Activated CD4-positive, alpha-beta T cell treated with anti-CD3 and anti-CD28 coated beads, Interleukin-2, amount 50 U/mL, for 1 hour (primary cell): Measurements from ENCODE around the gene CCDC192.
"Not testable (repeated sequence)": the region's sequence is repeated elsewhere in the genome, so short reads cannot be mapped to it uniquely, and the experiment has no call there.

Source experiments
- DNase-seq: peaks from one replicate; pipeline ENCODE4 v3.0.0-alpha.2; 2020

CCDC192 gene, protein sequence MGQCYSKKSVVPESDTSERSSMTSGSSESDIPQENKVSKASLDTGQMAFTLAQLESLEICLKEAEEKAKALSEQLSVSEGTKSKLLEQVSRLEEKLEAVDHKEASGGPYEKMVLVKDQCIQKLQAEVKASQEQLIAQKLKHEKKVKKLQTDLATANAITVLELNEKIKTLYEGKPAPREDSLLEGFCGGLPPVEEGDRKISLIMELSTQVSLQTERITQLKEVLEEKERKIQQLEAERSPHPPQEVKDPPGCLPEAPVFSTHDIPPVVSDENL

GRCh38 chr5:127702926-127703561 lies at the start of gene CCDC192:
TSS of gene CCDC192 (plus strand) at chr5:127703391. CDS start at chr5:127703446, 55 bp downstream.
- DNase-seq = no peak

GRCh38 chr5:127656825-127657224 lies 46.4 kb upstream of the CCDC192 start:
- no peak for DNase-seq

DNA sequence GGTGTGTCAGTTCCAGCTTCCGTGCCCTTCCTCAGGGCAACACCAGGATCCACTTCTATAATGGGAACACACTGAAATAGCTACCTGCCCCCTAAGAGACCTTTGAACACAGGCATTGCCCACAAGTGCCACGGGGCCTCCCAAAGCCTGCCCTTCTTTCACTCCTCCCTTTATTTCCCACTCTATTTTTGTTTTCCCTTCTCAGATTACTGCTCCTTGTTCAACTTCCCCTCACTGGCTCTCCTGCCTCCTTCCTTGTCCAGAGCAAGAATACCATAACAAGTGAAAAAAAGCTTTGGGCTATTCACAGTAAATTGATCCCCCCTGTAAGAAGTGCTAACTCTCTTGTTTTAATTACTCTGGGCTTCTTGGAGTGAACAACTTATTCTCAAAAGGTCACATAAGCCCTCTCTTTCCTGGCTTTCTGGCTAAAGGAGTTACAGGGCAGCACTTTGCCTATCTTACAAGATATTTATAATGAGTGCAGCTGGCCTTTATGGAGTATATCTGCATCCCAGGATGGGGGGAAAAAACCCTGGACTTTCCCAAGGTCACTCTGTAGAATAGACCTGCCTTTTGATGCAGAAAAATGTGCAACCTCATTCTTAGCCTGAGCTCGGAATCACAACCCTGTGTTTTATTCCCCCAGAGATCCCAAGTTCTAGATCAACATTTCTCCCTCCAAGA lies 43.0 kb upstream of the CCDC192 start:
- DNase-seq = no peak

GRCh38 chr5:127664093-127664492 lies 39.1 kb upstream of the CCDC192 start:
- DNase-seq = no peak

DNA sequence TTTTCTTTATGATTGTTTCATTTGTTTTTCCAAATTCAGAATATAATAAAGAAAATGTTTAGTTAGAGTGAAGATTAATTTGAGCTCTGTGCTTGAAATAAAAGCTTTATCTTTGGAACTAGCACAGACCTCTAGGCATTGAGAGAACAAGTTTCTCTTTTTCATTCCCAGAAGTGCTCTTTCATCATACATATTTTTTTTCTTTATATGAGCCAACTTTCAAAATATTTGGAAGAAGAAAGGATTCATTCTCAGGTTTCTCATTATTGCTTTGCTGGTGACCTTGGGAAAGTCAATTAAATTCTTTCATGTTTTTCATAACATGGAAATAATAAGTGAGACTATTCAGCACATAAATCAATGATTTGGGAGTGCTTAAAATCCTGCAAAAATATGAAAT lies 37.5 kb upstream of the CCDC192 start:
- DNase-seq = no peak

- DNase-seq = no peak
Observed at GRCh38 chr5:127666043-127666716, 37.0 kb upstream of the CCDC192 start.

- no peak for DNase-seq
Observed at GRCh38 chr5:127667926-127668325, 35.3 kb upstream of the CCDC192 start.

DNA sequence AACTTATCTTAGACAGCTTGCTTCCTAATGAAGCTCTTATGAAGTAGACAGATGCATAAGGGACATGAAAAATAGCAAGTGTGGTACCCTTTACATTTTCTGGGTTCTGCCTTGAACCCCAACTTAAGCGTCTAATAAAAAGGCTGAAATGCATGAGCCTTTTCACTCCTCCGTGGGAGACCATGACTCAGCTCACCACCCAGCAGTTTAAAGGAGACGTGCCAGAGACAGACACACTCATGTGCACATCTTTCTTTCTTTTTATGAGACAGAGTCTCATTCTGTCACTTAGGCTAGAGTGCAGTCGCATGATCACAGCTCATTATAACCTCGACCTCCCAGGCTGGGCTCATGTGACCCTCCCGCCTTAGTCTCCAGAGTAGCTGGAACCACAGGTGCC lies 32.0 kb upstream of the CCDC192 start:
- DNase-seq = no peak

- DNase-seq = no peak
Observed at GRCh38 chr5:127673117-127673800, 29.9 kb upstream of the CCDC192 start.

DNA sequence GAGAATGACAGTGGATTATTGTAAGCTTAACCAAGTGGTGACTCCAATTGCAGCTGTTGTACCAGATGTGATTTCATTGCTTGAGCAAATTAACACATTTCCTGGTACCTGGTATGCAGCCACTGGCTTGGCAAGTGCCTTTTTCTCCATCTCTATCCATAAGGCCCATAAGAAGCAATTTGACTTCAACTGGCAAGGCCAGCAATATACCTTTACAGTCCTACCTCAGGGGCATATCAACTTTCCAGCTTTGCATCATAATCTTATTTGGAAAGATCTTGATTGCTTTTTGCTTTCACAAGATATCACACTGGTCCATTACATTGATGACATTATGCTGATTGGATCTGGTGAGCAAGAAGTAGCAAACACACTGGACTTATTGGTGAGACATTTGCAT lies 26.2 kb upstream of the CCDC192 start:
- DNase-seq = not testable (repeated sequence)

GRCh38 chr5:127679691-127680330 lies 23.4 kb upstream of the CCDC192 start:
- DNase-seq = not testable (repeated sequence)

GRCh38 chr5:127680595-127680994 lies 22.6 kb upstream of the CCDC192 start:
- no peak for DNase-seq

DNA sequence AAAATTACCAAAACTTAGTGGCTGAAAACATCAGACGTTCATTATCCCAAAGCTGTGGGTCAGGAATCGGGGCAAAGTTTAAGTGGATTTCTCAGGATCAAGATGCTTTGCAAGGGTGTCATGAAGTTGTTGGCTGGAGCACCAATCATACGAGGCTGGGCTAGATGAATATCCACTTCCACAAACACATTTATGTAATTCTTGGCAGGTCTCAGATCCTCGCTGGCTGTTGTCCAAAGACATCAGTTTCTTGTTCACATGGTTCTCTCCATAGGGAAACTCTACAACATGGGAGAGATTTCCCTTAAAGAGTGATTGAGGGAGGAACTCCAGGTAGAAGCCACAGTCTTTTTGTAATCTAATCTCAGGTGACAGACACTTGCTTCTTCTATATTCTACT lies 20.2 kb upstream of the CCDC192 start:
- DNase-seq = no peak

DNA sequence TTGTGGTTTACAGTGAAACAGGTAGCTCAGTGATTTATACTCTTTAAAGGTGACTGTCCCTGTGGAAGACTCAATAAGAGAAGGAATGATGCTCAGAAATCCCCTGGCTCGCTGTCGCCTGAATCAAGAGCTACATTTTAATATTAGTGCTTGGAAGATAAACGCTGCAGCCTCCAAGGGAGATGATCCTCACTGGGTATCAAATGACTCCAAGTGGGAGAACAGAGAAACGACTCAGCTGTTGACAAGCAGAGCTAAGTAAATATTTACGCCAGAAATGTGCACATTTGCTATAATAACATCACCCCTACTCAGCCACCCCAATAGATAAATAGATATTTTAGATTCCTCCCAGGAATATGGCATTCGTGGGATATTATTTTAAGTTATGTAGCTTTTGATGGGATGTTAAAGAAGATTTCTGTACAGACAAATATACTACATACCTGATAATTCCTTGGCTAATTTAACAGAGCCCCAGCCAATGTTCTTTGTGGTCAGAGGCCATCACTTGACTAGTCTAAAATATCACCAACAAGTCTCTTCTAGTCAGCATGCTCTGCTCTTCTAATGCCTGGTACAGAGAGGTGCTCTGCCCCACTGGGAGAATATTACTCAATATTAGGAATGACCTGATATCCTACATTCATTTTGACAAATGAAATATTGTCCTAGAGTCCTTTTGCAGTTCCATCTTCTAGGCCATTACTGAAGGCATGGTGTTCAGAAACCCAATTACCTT lies 18.3 kb upstream of the CCDC192 start:
- no peak for DNase-seq

- DNase-seq = no peak
Observed at GRCh38 chr5:127685662-127686061, 17.5 kb upstream of the CCDC192 start.

GRCh38 chr5:127686424-127686823 lies 16.8 kb upstream of the CCDC192 start:
- DNase-seq = no peak

GRCh38 chr5:127694518-127695171 lies 8.5 kb upstream of the CCDC192 start:
- DNase-seq = no peak

DNA sequence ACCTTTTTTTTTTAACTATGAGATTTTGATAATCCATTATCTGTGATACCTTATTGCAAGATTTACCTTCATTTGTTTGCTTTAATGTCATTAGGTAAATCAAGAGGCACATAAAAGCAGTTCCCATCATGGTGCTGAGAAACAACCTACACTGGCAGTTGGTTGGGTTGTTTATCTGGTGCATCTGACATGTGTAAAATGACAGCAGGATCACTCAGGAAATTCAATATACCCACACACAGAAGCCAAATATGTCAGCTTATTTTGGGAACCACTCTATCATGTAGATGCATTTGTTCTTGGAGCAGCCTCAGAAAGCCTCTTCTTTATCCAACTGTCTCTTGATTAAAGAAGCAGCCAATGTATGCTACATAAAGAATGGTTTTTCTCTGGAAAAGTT lies 7.8 kb upstream of the CCDC192 start:
- no peak for DNase-seq

DNA sequence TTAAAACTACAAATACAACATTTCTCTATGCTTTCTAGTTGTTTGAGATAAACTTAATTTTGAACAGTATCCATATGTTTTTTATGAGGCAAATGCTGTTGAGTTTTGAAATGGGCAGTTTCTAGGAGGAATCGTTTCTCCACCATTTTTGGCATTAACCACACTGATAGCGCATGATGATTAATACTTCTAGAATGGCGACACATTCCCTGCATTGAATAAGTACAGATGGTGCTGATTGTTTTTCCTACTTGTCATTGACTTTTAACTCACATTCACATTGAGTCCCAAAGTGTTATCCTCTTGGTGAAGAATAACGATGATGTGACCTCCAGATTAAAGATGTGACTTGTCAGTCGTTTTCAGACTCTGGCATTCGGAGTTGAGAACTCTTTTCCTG lies 6.5 kb upstream of the CCDC192 start:
- DNase-seq = no peak

- no peak for DNase-seq
Observed at GRCh38 chr5:127697894-127698600, 5.1 kb upstream of the CCDC192 start.

GRCh38 chr5:127699416-127699815 lies 3.8 kb upstream of the CCDC192 start:
- no peak for DNase-seq
